GM12892 (cell line): ENCODE measurements around the gene CXXC1.

Source experiments
- POLR2A ChIP-seq: IDR thresholded peaks from 2 replicates; pipeline ENCODE4 v1.6.1; 2011; ENCODE audit warnings: low read depth, low read length, control low read depth
- POLR2AphosphoS5 ChIP-seq: IDR thresholded peaks from 2 replicates; pipeline ENCODE4 v1.6.1; 2011; ENCODE audit warnings: low read depth, low read length, control low read depth
- TAF1 ChIP-seq: IDR thresholded peaks from 2 replicates; pipeline ENCODE4 v1.6.1; 2011; ENCODE audit warnings: low read depth, mild to moderate bottlenecking, control low read depth, low read length, borderline replicate concordance

- TF ChIP-seq POLR2A, result no peak
- no peak for TF ChIP-seq POLR2AphosphoS5
- no peak for TF ChIP-seq TAF1
Measured at GRCh38 chr18:50277942-50278341, 9.6 kb downstream of the CXXC1 start.
